DND-41 (cell line): Measurements from ENCODE around the gene GARIN5A.

Experiments
- ATAC-seq: fragments of 200-7000 bp; cut with Tn5 transposase; 3 replicates; pipeline ENCODE4 v1.9.1; 2021; ENCODE audit warnings: low read depth; ENCODE audit not compliant: insufficient read depth
- DNase-seq: peaks from one replicate; pipeline ENCODE4 v3.0.0-alpha.2; 2020
- H2AFZ ChIP-seq: 2 replicates; pipeline ENCODE4 v1.6.0; 2012; ENCODE audit warnings: low read depth, low read length
- H3K27ac ChIP-seq: 2 replicates; pipeline ENCODE4 v1.5.1; 2012; ENCODE audit warnings: low read length, inconsistent platforms
- H3K27me3 ChIP-seq: fragments of 200-600 bp; sonication (generic); 2 replicates; pipeline ENCODE4 v1.6.0; 2012; ENCODE audit warnings: low read length, mild to moderate bottlenecking, inconsistent platforms; ENCODE audit not compliant: insufficient read depth, poor library complexity
- H3K36me3 ChIP-seq: 2 replicates; pipeline ENCODE4 v1.5.1; 2012; ENCODE audit warnings: low read length, inconsistent platforms; ENCODE audit not compliant: insufficient read depth
- H3K4me1 ChIP-seq: 2 replicates; pipeline ENCODE4 v1.5.1; 2012; ENCODE audit warnings: mild to moderate bottlenecking, low read length; ENCODE audit not compliant: insufficient read depth
- H3K4me2 ChIP-seq: 2 replicates; pipeline ENCODE4 v1.6.0; 2012; ENCODE audit warnings: mild to moderate bottlenecking, moderate library complexity, low read length, inconsistent platforms; ENCODE audit not compliant: insufficient read depth
- H3K4me3 ChIP-seq, 2 experiments: fragments of 200-600 bp in 1 of 2; shearing (Covaris generic) in 1 of 2; 2 replicates each; pipeline ENCODE4 v1.5.1; 2012 to 2016; ENCODE audit warnings: inconsistent platforms in 2 of 2, low read length in 2 of 2, mild to moderate bottlenecking in 2 of 2, low read depth in 1 of 2, moderate library complexity in 1 of 2
- H3K79me2 ChIP-seq: 2 replicates; pipeline ENCODE4 v1.6.0; 2012; ENCODE audit warnings: low read length, inconsistent platforms; ENCODE audit not compliant: insufficient read depth
- H3K9ac ChIP-seq: 2 replicates; pipeline ENCODE4 v1.6.0; 2012; ENCODE audit warnings: low read depth, mild to moderate bottlenecking, inconsistent platforms, low read length, moderate library complexity
- H3K9me3 ChIP-seq: 2 replicates; pipeline ENCODE4 v1.5.1; 2012; ENCODE audit warnings: low read length, moderate library complexity, mild to moderate bottlenecking, inconsistent platforms; ENCODE audit not compliant: insufficient read depth, severe bottlenecking
- H4K20me1 ChIP-seq: 2 replicates; pipeline ENCODE4 v1.6.0; 2012; ENCODE audit warnings: low read length; ENCODE audit not compliant: insufficient read depth
- CTCF ChIP-seq: IDR thresholded peaks from 2 replicates; pipeline ENCODE4 v1.5.1; 2012; ENCODE audit warnings: borderline replicate concordance, low read length, moderate library complexity, mild to moderate bottlenecking; ENCODE audit not compliant: poor library complexity, severe bottlenecking; ENCODE audit errors: extremely low read depth
- EZH2 ChIP-seq: IDR thresholded peaks from 3 replicates; pipeline ENCODE4 v1.6.1; 2012; ENCODE audit warnings: borderline replicate concordance, low read depth, mild to moderate bottlenecking, moderate library complexity, low read length, inconsistent platforms; ENCODE audit not compliant: severe bottlenecking

The GARIN5A gene

DNA sequence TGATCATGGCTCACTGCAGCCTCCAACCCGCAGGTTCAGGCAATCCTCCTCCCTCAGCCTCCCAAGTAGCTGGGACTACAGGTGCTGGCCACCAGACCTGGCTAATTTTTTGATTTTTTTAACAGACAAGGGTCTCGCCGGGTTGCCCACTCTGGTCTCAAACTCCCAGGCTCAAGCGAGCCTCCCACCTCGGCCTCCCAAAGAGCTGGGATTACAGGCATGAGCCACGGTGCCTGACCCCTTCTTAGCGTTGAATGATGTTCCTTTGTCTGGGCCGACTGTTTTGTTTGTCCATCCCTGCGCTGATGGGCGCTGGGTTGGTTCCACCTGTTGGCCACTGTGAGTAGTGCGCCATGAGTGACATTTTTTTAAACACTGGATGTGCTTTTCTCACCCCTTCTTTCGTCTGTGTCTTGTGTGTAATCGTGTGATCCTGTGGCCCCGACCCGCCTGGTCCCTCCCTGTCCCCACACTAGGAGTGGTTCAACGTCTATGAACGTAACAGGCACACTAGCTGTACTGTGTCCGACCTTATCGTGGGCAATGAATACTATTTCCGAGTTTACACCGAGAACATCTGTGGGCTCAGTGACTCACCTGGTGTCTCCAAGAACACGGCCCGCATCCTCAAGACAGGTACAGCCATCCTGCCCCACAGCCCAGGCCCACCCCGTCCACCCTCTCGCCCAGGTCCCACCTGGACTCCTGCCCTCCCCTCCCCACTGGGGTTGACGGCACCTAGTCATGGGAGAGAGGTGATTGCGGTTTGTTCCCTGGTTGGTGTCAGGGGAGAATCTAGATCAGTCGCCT, 15.4 kb downstream of the GARIN5A start:
- Histone ChIP-seq H4K20me1 (no peaks in the 10 kb centered on the region), H3K9ac (no peak overlapping the region), H3K4me3 (no peak overlapping the region), H3K27me3 (no peaks in the 10 kb centered on the region), H3K36me3 (no peaks in the 10 kb centered on the region), H3K4me2 (no peak overlapping the region), H2AFZ (peak overlapping the region; percentile 58; the same call in 1 of the 2 replicates), H3K9me3 (no peaks in the 10 kb centered on the region), H3K79me2 (no peaks in the 10 kb centered on the region), H3K4me1 (no peaks in the 10 kb centered on the region), H3K27ac (no peak overlapping the region)
- TF ChIP-seq EZH2 (no peak), CTCF (peak; percentile 90)
- ATAC-seq: peak; percentile 84
- peak; percentile 60 for DNase-seq

GRCh38 chr19:50460161-50460765, 16.4 kb downstream of the GARIN5A start:
- no peaks in the 10 kb centered on the region for H3K9me3 ChIP-seq
- H3K36me3 ChIP-seq: no peaks in the 10 kb centered on the region
- no peaks in the 10 kb centered on the region for H4K20me1 ChIP-seq
- DNase-seq (no peak), ATAC-seq (no peak)
- no peak overlapping the region for H3K9ac ChIP-seq
- H3K79me2 ChIP-seq: no peaks in the 10 kb centered on the region
- no peak overlapping the region for H3K4me2 ChIP-seq
- TF ChIP-seq EZH2 (no peak), CTCF (no peak)
- no peaks in the 10 kb centered on the region for H3K27me3 ChIP-seq
- no peak overlapping the region for H2AFZ ChIP-seq
- H3K4me3 ChIP-seq: no peak overlapping the region
- H3K4me1 ChIP-seq: no peaks in the 10 kb centered on the region
- H3K27ac ChIP-seq: no peak overlapping the region

GRCh38 chr19:50459638-50460037, 17.0 kb downstream of the GARIN5A start:
- Histone ChIP-seq H4K20me1 (no peaks in the 10 kb centered on the region), H3K27me3 (no peaks in the 10 kb centered on the region), H3K9ac (no peak overlapping the region), H2AFZ (no peak overlapping the region), H3K4me3 (no peak overlapping the region), H3K4me2 (no peak overlapping the region), H3K4me1 (no peaks in the 10 kb centered on the region), H3K79me2 (no peaks in the 10 kb centered on the region), H3K27ac (no peak overlapping the region), H3K9me3 (no peaks in the 10 kb centered on the region), H3K36me3 (no peaks in the 10 kb centered on the region)
- ATAC-seq (no peak), DNase-seq (no peak)
- no peak for TF ChIP-seq CTCF
- no peak for TF ChIP-seq EZH2
